HepG2 (cell line): ENCODE data around the gene DHX58.

Experiments used
- HDAC1 ChIP-seq: sonication (generic); formaldehyde crosslinking; IDR thresholded peaks from 2 replicates; pipeline ENCODE4 v1.5.1; 2020; ENCODE audit warnings: mild to moderate bottlenecking, missing genetic modification reagents
- YY1 ChIP-seq: IDR thresholded peaks from 2 replicates; pipeline ENCODE4 v1.6.1; 2011; ENCODE audit warnings: low read length, low read depth, moderate library complexity, mild to moderate bottlenecking; ENCODE audit not compliant: insufficient read depth, insufficient replicate concordance

DNA sequence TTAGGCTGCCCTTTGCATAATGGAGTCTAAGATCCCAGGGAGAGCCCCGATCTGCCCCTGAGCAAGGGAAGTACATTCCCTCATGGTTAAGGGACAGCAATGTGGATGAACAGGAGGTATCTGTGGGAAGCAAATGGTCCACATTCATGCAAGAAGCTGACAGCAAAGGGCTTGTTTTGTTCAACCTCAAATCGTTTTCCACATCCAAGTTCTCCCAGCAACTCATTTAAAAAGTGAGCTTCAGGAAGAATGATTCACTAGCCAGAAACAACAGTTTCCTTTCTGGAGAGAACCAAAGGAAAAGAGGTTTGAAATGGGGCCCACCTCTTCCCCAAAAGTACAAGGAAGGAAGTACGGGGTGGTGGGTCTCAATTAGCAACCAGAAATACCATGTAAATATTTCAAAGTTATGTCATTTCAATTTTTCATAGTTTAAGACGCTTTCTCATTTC is 19.5 kb upstream of the DHX58 start:
- no peak for TF ChIP-seq YY1
- no peak for TF ChIP-seq HDAC1
